Measurements from ENCODE around the gene ATP5F1A. TPM values are rescaled to one million over a fixed set of nuclear protein-coding genes. Genes with fewer than 3 reads are reported as not detected.

Gene ATP5F1A
- polyA plus RNA-seq, 1 experiment, result 937 TPM

DNA sequence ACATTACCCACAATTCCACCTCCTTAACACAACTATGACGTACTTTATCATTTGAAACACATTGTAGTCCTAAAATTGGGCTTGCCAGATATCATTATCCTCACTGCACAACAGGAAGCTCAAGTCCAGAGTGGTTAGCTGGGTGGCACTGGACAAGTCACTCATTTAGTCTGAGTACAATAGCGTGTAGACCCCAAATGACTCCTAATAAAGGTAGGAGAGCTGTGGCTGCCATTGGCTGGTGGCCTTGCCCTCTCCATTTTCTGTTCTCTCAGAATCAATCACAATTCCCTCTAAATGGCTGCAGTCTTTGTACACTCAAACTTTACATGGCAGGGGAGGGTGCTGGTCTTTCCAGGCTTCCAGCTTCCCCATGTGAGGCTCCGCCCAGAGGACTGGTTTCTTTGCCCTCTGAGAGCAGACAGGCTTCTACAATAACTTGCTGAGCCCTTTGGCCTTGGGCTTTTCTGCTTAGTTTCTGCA, 37.7 kb downstream of the ATP5F1A start:
- ChIA-PET CTCF (no interaction called here), POLR2A (no interaction called here)
- no peak overlapping the region for H3K27ac ChIP-seq (ENCODE audit: low read depth, low read length)
- DNase-seq (ENCODE audit: low read depth, low spot score), result no peak
- no peaks in the 10 kb centered on the region for H3K9me3 ChIP-seq (ENCODE audit: control insufficient read depth, insufficient read depth, low read length)
- H3K4me3 ChIP-seq (ENCODE audit: low read depth, low read length), result no peak overlapping the region
- no peaks in the 10 kb centered on the region for H3K27me3 ChIP-seq (ENCODE audit: control insufficient read depth, insufficient read depth, low read length)
- TF ChIP-seq, protein P1, sequence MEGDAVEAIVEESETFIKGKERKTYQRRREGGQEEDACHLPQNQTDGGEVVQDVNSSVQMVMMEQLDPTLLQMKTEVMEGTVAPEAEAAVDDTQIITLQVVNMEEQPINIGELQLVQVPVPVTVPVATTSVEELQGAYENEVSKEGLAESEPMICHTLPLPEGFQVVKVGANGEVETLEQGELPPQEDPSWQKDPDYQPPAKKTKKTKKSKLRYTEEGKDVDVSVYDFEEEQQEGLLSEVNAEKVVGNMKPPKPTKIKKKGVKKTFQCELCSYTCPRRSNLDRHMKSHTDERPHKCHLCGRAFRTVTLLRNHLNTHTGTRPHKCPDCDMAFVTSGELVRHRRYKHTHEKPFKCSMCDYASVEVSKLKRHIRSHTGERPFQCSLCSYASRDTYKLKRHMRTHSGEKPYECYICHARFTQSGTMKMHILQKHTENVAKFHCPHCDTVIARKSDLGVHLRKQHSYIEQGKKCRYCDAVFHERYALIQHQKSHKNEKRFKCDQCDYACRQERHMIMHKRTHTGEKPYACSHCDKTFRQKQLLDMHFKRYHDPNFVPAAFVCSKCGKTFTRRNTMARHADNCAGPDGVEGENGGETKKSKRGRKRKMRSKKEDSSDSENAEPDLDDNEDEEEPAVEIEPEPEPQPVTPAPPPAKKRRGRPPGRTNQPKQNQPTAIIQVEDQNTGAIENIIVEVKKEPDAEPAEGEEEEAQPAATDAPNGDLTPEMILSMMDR (IDR thresholded peaks at IDR 0.05; ENCODE audit: low read depth, low read length), result no peak

DNA sequence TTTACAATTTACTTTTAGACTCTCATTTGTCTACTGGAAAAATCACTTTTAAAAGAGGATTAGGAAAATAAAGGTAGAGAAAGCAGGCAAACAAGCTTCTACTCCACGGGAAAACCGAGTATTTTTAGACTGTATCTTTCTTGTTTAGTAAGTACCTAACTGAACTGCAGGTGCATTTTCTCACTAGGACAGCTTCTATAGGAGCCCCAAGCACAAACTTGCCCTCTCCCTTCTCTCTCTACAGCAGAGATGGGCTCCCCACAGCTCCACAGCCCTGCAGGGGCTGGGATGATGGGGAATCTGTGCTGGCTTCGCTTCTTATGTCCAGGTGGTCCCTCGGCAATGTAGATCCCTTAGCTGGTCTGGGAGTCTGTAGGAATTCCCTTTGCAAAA, 42.3 kb downstream of the ATP5F1A start:
- Histone ChIP-seq H3K27me3 (ENCODE audit: control insufficient read depth, insufficient read depth, low read length) (no peaks in the 10 kb centered on the region), H3K9me3 (ENCODE audit: control insufficient read depth, insufficient read depth, low read length) (no peaks in the 10 kb centered on the region), H3K27ac (ENCODE audit: low read depth, low read length) (no peak overlapping the region), H3K4me3 (ENCODE audit: low read depth, low read length) (no peak overlapping the region)
- TF ChIP-seq, protein P1 (IDR thresholded peaks at IDR 0.05; ENCODE audit: low read depth, low read length), result no peak
- DNase-seq (ENCODE audit: low read depth, low spot score), result no peak
- ChIA-PET POLR2A (no interaction called here), CTCF (interaction anchor here (0.6 to 1.1 kb wide), 2 partner anchors 18 to 145 kb away, joined by 3 to 4 read pairs; no protein-coding TSS in a partner anchor)

DNA sequence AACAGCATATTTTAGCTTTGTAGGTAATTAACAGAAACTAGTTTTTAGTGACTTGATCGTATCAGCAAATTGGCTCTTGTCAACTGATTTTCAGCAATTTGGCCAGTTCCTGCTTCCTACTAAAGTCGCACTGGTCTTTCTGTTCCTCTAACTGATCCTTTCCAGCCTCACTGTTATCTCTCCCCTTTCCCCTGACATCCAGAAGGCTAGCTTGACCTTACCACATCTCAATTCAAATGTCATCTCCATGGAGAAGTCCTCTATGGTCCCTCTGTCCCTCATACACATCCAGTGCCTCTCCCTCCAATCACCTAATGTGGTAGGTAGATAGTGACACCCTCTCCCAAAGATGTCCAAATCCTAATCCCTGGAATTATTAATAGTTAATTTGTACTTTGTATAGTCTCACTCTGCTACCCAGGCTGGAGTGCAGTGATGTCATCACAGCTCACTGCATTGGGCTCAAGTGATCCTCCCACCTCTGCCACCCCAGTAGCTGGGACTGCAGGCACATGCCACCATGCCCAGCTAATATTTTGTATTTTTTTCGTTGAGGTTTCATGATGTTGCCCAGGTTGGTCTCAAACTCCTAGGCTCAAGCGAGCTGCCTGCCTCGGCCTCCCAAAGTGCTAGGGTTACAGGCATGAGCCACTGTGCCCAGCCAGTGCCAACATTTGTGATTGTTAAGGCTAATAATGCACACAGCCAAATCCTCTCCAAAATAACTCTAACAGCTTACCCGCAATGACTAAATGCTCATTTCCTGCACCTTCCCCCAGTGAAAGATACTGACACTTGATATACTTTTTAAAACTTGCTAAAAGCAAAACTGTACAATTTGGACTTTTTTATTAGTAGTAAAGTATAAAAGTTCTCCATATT, 42.9 kb downstream of the ATP5F1A start:
- no peaks in the 10 kb centered on the region for H3K9me3 ChIP-seq (ENCODE audit: control insufficient read depth, insufficient read depth, low read length)
- POLR2A ChIA-PET, result no interaction called here
- H3K4me3 ChIP-seq (ENCODE audit: low read depth, low read length), result no peak overlapping the region
- H3K27ac ChIP-seq (ENCODE audit: low read depth, low read length), result no peak overlapping the region
- H3K27me3 ChIP-seq (ENCODE audit: control insufficient read depth, insufficient read depth, low read length), result no peaks in the 10 kb centered on the region
- CTCF ChIA-PET, result interaction anchor here (1.1 kb wide), 1 partner anchor 18 kb away, joined by 3 read pairs; no protein-coding TSS in a partner anchor
- TF ChIP-seq, protein P1 (IDR thresholded peaks at IDR 0.05; ENCODE audit: low read depth, low read length), result no peak
- no peak for DNase-seq (ENCODE audit: low read depth, low spot score)

DNA sequence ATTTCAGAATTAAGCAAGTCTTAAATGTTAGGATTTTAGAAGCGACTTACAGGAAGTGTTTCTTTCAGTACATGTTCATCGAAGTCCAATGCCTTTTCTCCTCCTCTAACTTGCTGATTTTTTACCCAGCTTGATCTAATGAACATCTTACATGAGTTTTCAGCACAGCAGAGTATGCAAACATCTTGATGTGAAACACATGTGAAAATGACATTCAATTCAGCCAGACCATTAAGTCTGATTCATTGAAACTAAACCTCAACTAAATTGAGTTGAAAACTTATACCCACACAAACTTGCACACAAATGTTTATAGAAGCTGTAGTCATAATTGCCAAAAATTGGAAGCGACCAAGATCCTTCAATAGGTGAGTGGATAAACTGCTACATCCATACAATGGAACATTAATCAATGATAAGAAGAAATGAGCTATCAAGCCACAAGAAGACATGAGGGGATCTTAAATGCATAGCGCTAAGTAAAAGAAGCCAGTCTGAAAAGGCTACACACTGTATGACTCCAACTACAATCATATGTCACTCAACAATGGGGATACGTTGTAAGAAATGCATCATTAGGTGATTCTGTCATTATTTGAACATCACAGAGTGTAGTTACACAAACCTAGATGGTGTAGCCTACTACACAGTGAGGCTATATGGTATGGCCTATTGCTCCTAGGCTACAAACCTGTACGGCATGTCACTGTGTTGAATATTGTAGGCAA, 44.6 kb downstream of the ATP5F1A start:
- Histone ChIP-seq H3K27me3 (ENCODE audit: control insufficient read depth, insufficient read depth, low read length) (no peaks in the 10 kb centered on the region), H3K27ac (ENCODE audit: low read depth, low read length) (no peak overlapping the region), H3K4me3 (ENCODE audit: low read depth, low read length) (no peak overlapping the region), H3K9me3 (ENCODE audit: control insufficient read depth, insufficient read depth, low read length) (no peaks in the 10 kb centered on the region)
- DNase-seq (ENCODE audit: low read depth, low spot score), result no peak
- POLR2A ChIA-PET, result no interaction called here
- CTCF ChIA-PET, result interaction anchor here (1.3 kb wide), 1 partner anchor 20 kb away, joined by 7 read pairs; no protein-coding TSS in a partner anchor
- TF ChIP-seq, protein P1 (IDR thresholded peaks at IDR 0.05; ENCODE audit: low read depth, low read length), result no peak

Measured in AG04450 (cell line).